ENCODE data around the gene PGAP3.
"Not testable (repeated sequence)": the region's sequence is repeated elsewhere in the genome, so short reads cannot be mapped to it uniquely, and the experiment has no call there.

Gene PGAP3

GRCh38 chr17:39716073-39716818 lies 28.4 kb upstream of the PGAP3 start:
- no peak for DNase-seq (ENCODE audit: extremely low read depth in 1 of 2, low read depth in 1 of 2)

GRCh38 chr17:39715375-39716072 lies 27.7 kb upstream of the PGAP3 start:
- DNase-seq (ENCODE audit: extremely low read depth in 1 of 2, low read depth in 1 of 2): no peak

GRCh38 chr17:39714234-39714633 lies 26.4 kb upstream of the PGAP3 start:
- DNase-seq (ENCODE audit: extremely low read depth in 1 of 2, low read depth in 1 of 2): no peak

- DNase-seq (ENCODE audit: extremely low read depth in 1 of 2, low read depth in 1 of 2): no peak
Measured at GRCh38 chr17:39711851-39712250, 24.0 kb upstream of the PGAP3 start.

- DNase-seq (ENCODE audit: extremely low read depth in 1 of 2, low read depth in 1 of 2): not testable (repeated sequence)
Measured at GRCh38 chr17:39711071-39711470, 23.2 kb upstream of the PGAP3 start.

- DNase-seq (ENCODE audit: extremely low read depth in 1 of 2, low read depth in 1 of 2): no peak
Measured at GRCh38 chr17:39709998-39710964, 22.4 kb upstream of the PGAP3 start.

- DNase-seq (ENCODE audit: extremely low read depth in 1 of 2, low read depth in 1 of 2): no peak
Measured at GRCh38 chr17:39709319-39709997, 21.6 kb upstream of the PGAP3 start.

GRCh38 chr17:39706921-39707337 lies 19.1 kb upstream of the PGAP3 start:
- no peak for DNase-seq (ENCODE audit: extremely low read depth in 1 of 2, low read depth in 1 of 2)

GRCh38 chr17:39706383-39706782 lies 18.5 kb upstream of the PGAP3 start:
- DNase-seq (ENCODE audit: extremely low read depth in 1 of 2, low read depth in 1 of 2): no peak

- DNase-seq (ENCODE audit: extremely low read depth in 1 of 2, low read depth in 1 of 2): no peak
Measured at GRCh38 chr17:39705786-39706348, 18.0 kb upstream of the PGAP3 start.

GRCh38 chr17:39704821-39705551 lies 17.1 kb upstream of the PGAP3 start:
- DNase-seq (ENCODE audit: extremely low read depth in 1 of 2, low read depth in 1 of 2): no peak

GRCh38 chr17:39703913-39704312 lies 16.1 kb upstream of the PGAP3 start:
- DNase-seq (ENCODE audit: extremely low read depth in 1 of 2, low read depth in 1 of 2): no peak

GRCh38 chr17:39702901-39703893 lies 15.3 kb upstream of the PGAP3 start:
- no peak for DNase-seq (ENCODE audit: extremely low read depth in 1 of 2, low read depth in 1 of 2)

- DNase-seq (ENCODE audit: extremely low read depth in 1 of 2, low read depth in 1 of 2): no peak
Measured at GRCh38 chr17:39701784-39702422, 14.0 kb upstream of the PGAP3 start.

- DNase-seq (ENCODE audit: extremely low read depth in 1 of 2, low read depth in 1 of 2): no peak
Measured at GRCh38 chr17:39701012-39701783, 13.3 kb upstream of the PGAP3 start.

- DNase-seq (ENCODE audit: extremely low read depth in 1 of 2, low read depth in 1 of 2): no peak
Measured at GRCh38 chr17:39700148-39700987, 12.5 kb upstream of the PGAP3 start.

- no peak for DNase-seq (ENCODE audit: extremely low read depth in 1 of 2, low read depth in 1 of 2)
Measured at GRCh38 chr17:39699818-39700147, 11.9 kb upstream of the PGAP3 start, which contains the start of gene ERBB2. Gene ERBB2 (plus strand): TSS chr17:39700064. CDS start chr17:39700239, 175 bp downstream.
